DMS114 treated with DMSO at 0.1 percent for 48 hours (cell line): ENCODE data around the gene CTNNA2.

Source experiments
- DNase-seq: peaks from one replicate; lab custom pipeline; 2025; ENCODE audit not compliant: unreplicated experiment; lab: John Stamatoyannopoulos, UW

Gene CTNNA2

DNA sequence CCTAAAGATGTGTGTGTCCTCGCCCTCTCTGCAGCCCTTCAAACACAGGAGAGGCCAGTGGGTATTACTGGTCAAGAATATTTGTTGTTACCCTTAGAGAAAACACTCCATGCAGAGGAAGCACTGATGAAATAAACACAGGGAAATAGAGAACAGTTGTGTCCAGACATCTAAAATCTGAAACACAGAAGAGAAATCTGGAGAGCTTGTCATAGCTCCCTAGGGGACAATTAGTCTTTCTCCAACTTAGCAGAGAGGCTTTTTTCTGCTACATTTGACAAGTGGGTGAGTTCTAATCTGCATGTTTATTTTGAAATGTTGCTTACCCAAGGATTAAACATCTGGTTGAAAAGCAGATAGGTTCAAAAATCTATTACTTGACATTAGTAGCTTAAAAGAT, 190.1 kb downstream of the CTNNA2 start:
- DNase-seq, result no peak

DNA sequence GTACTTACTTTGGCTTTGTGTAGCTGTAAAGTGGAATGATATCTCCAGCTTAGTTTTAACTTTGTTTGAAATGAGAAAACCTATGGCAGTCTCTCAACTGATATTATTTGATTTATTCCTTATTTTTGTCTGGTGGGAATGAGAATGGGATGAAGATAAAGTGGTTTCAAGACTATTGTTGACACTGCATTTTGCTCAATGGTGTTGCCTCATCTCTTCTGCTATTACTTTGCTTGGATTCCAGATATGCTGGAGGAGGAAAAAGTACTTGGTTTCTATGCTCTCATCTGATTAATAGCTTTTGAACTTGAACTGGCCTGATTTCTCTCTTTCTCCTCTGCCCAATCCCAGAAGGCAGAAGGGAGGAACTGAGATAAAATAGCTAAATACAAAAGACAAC, 198.2 kb downstream of the CTNNA2 start:
- DNase-seq, result no peak

DNA sequence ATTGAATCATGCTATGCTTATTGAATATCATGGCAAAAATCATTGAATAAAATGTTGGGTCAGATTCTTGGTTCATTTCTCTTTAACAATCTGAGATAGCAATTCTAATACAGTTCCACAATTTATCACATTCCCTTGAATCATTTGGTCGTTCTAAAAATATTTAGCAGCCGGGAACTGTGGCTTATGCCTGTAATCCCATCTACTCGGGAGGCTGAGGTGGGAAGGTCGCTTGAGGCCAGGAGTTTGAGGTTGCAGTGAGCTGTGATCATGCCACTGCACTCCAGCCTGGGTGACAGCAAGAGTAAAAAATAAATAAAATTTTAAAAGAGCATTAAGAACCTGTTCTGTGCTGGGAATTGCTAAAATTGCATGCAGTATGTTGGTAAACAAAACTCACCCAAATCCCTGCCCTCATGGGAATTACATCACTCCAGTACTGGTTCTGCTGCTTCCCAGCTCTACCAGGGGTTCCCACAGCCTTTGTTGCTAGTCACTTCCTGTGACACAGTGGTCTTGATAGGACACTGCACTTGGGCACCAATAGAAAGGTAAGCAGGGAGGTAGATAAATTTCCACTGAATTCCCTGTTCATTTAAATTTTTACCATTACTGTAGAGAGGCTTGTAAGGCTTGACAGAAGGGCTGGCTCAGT, 200.4 kb downstream of the CTNNA2 start:
- DNase-seq, result no peak

DNA sequence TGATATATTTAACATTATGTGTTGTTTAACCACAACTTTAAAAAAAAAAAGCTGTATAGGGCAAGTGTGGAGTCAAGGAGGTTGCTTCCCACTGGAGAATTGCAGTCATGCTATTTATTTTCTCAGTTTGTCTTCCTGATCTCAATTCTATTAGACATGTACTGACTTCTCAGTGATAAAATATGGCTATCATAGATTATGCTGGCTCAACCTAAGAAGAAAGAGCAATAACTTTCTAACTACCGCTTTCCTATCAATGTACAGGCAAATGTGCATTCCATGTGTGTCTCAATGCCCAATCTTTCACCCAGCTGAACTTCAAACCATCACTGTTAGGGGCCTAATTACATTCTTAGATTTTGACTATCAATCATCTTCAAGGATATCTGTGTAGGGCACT, 201.4 kb downstream of the CTNNA2 start:
- DNase-seq, result no peak

DNA sequence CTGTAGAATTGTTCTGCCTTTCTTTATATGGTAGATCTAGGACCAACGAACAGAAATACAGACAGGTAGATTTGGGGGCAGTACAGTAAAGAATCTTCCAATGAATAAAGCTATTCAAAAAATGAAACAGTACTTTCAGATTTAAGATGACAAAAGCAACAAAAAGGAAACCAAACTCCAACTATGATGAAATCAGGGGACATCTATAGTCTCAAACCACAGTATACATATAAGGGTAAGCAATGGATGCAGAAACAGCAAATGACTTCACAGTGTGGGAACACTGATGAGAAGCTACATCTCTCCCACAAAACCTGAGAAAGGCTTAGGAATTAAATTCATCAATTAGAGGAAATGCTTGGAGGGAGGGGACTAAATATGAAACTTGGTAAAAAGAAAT, 202.5 kb downstream of the CTNNA2 start:
- no peak for DNase-seq

DNA sequence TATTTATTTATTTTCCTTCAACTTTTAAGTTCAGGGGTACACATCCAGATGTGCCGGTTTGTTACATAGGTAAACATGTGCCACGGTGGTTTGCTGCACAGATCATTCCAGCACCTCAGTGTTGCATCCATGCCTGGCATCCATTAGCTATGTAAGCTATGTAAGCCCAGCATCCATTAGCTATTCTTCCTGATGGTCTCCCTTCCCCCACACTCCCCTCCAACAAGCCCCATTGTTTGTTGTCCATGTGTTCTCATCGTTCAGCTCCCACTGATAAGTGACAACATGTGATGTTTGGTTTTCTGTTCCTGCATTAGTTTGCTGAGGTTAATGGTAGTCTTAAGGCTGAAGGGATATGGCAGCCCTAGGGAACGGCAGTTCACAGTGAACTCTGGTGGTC, 203.4 kb downstream of the CTNNA2 start:
- no peak for DNase-seq

DNA sequence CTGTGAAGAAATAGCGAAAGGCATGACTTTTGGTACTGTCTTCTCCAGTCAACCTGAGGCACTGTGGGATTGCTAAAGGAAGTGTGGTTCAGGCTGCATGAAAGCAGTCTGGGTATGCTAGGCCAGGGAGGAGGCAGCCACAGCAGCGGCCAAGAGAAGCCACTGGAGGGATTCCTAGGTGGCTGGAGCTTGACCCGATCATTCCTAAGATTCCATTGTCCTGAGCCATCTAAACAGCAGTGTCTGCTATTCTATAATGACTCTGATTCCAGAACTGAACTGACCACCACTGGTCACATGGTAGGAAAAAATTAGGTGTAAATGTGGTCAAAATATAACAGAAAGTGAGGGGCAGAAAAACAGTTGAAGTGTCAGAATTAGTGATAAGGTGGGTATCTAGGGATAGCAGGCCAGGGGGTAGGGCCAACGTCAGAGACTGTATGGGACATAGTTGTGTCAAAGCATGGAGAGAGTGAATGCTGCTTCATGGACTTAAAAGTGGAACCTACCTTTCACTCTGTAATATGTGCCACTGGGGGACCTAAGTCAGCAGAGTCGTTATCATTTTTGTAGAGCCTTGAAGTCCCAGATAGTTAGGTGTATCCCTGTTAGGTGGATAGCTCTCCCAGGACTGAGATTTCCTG, 204.6 kb downstream of the CTNNA2 start:
- DNase-seq, result no peak

DNA sequence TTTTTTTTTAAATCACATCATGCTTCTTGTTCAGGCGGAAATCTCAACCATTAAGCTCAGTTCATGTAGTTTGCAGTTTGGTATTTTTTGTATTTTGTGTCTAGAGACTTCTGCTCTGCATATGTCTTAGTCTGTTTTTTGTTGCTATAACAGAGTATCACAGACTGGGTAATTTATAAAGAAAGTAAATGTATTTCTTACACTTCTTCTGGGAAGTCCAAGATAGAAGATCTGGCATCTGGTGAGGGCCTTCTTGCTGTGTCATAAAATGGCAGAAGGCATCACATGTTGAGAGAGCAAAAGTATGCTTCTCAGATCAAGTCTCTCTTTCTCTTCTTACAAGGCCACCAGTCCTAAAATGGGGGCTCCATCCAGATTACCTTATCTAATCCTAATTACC, 208.2 kb downstream of the CTNNA2 start:
- DNase-seq, result no peak

DNA sequence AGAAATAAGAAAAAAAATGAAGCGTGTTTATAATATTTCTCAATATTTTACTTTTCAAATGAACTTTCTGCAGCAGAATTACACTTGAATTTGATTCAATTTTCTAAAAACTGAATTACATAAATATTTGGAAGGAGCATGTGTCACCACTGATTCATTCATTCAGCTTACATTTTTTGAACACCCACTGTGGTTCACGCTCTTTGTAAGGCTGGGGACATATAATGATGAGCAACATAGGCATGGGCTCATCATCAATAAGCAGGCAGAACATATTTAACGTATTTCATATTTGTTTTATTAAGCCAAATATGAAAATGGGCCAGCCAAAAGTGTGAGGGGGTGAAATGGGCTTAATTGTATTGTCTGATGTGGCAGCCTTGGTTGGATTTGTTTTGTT, 209.1 kb downstream of the CTNNA2 start:
- no peak for DNase-seq

DNA sequence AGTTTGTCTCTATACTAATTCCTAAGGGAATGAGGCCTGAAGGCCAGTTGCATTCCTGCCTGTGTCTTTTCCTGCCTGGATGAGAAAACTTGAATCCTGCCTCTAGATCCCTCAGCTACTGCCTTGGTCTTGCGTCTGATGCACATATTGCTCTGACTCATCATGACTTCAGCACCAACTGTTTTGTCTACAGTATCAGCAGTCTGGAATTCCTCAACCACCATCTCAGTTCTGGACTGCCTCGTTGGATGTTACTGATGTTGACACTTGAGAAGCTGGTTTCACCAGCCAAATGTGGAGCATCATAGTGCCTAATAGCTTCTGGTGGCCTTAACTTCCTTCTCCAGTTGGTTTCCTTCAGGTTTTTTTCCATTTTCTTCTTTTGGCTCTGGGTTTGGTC, 211.0 kb downstream of the CTNNA2 start:
- no peak for DNase-seq

DNA sequence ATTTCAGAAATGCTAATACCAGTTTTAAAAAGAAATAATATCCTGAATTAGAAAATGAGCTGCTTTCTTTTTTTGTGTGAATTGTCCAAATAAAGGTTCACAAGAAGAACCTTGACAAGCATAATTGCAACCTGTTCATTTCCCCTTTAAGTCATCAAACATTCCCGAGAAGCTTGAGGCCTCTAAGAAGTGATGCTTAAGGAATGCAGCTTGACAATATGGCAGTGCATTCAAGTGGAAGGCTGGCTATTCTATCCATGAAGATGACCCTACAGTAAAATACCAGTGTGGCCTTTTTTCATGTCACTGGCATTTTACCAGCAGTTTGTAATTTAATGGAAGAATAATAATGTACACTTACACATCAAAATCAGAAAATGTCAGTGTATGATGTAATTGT, 216.7 kb downstream of the CTNNA2 start:
- DNase-seq, result no peak

DNA sequence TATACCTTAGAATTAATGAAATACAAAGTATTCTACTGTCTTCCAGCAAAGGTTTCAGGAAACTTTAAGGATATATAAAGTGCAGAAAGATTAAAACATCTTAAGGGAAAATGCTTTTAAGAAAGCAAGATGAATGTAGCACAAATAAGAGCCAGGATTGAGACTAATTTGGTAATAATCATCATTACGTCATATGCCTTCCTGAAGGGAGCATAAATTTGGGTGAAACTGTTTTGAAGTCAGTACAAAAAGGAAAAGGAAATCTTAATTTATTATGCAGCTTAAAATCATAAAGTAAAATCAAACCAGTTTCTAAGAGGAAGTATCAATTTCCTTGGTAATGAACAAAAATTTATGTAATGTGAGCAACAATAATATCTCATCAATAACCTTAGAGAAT, 221.7 kb downstream of the CTNNA2 start:
- DNase-seq, result no peak

DNA sequence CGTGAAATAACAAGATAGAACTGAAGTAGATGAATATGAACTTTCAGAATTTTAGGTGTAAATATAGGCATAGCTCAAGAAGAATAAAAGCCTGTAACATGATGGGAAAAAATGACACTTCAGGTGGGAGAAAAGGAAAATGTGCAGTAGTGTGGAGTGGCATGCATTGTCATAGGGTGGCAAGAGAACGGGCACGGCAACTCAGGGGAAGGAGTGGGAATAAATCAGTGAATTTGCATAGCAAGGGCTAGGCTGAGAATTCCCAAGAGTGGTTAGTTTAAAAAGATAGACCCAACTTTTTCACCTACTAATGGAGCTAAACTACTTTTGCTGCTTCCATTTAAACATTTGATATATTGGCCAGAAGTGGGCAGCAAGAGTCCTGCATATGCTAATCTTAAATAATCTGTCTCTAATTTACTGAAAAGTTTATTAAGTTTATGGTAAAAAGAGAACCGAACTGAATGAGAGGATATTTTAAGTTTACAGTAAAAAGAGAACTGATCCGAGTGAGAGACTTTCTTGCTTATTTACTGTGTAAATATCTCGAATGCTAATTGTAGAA, 228.1 kb downstream of the CTNNA2 start:
- DNase-seq, result no peak

DNA sequence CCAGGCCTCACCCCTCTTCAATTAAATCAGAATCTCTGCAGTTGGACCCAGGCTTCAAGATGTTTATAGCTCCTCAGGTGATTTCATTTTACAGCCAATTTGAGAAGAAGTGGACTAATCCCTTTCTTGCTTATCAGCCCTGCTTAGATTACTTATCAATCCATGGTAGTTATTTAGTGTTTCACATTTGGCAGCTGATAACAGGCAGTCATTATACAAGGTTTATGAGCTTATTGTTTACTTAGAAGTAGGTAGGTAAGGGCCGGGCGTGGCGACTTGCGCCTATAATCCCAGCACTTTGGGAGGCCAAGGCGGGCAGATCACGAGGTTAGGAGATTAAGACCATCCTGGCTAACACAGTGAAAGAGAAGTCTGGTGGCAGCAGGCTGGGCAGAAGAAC, 237.5 kb downstream of the CTNNA2 start:
- no peak for DNase-seq

DNA sequence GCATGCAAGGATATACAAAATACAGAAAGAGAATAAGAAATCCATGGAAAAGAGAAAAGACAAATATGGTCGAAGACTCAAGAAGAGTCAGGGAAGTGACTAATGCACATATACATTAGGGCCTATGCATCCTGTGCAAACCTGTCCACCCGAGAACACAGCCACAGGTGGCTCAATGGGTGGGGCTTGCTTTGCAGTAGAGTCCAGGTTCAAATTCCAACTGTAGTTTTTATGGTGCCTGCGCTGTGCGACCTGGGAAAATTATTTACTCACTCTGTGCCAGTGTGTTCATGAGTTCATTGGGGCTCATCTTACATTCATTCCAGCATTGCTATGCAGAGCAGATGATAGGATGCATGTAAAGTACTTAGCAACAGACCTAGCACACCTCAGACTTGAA, 244.7 kb downstream of the CTNNA2 start:
- no peak for DNase-seq

DNA sequence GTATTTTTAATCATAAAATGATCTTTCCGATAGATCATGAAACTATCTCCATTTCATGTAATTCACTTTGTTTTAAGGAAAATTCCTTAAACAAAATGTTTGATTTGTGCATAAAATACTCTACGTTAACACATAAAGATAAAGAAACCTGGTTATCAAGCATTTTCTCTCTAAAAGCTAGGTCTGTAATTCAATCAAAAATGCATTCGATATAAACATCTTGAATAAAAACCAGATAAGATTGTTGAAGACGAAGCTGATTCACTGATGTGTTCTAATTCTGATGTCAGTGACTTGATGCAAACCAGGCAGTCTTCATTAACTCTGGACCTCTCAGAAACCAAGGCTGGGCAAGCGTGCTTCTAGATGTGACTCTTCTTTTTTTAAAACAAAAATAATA, 245.2 kb downstream of the CTNNA2 start:
- no peak for DNase-seq

DNA sequence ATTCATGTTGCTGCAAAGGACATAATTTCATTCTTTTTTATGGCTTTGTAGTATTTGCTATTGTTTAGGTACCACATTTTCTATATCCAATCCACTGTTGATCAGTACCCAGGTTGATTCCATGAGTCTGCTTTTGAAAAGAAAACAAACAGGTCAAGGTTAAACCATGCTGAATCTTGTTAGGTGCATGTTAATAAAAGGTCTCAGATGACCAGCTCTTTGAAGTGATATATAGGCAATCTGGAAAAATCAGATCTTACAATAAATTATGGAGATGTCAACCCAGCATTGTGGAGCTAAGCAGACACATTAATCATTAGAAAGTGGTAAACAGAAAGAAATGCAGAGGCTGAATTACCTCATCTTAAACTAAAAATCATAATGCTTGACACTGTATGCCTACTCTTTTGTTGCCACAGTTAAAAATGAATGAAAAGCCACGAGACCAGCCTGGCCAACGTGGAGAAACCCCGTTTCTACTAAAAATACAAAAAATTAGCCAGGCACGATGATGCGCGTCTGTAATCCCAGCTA, 246.0 kb downstream of the CTNNA2 start:
- no peak for DNase-seq

DNA sequence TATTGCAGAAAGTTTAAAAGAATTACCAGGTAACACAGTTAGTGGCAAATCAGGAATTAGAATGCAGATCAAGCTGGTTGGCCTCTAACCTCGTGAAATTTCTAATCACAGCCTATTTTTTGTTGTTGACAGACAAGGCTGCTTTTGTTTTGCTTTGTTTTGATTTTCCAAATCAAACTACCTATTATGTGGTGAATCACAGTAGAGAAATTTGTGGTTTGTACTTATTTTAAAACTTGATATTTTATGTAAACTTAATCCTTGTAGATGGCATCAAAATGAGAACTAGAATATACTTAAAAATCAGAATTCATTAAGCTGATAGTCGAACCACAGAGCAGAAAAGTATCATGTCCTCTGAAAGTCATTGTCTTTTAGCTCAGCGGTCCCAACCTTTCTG, 258.1 kb downstream of the CTNNA2 start:
- DNase-seq, result no peak

DNA sequence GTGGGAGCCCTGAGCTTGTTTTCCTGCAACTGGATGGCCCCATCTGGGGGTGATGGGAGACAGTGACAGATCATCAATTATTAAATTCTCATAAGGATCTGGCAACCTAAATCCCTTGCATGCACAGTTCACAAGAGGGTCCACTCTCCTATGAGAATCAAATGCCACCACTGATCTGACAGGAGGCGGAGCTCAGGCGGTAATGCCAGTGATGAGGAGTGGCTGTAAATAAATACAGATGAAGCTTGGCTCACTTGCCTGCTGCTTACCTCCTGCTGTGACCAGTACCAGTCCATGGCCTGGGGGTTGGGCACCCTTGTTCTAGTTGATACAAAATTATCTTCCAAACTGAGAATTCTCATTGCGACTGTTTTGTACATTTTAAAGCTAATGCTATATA, 258.6 kb downstream of the CTNNA2 start:
- no peak for DNase-seq

DNA sequence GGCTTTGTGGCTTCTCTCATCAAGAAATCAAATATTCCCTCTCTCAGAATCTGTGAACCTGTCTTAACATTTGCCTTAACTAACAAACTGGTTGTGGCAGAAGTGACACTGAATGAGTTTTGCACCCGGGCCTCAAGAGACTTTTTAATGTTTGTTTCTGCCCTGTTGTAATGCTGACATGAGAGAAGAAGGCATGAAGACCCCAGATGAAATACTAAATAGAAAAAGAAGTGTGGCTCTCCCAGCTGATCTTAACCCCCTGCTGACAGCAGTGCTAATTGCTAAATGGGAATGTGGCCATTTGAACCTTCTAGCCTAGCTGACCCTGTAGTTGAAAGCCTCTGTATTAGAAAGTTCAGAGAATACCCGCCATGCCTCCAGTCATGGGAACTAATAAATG, 261.2 kb downstream of the CTNNA2 start:
- no peak for DNase-seq

DNA sequence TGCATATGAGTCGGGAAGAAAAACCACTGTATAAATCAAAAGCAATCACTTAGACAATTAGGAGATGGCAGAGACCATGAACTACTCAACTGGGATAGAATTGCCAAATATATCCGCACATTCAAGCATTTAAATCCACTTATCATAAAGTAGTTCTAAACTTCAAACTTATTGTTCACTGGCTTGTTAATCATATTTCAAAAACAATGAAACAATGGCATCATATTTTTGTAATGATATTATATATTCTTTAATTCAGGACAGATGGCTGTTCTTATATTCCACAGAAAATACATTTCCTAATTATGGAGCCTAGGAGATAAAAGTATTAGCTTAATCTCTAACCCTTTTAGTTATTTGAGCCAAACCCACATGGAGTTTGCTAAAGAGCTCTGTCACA, 263.6 kb downstream of the CTNNA2 start:
- DNase-seq, result no peak

DNA sequence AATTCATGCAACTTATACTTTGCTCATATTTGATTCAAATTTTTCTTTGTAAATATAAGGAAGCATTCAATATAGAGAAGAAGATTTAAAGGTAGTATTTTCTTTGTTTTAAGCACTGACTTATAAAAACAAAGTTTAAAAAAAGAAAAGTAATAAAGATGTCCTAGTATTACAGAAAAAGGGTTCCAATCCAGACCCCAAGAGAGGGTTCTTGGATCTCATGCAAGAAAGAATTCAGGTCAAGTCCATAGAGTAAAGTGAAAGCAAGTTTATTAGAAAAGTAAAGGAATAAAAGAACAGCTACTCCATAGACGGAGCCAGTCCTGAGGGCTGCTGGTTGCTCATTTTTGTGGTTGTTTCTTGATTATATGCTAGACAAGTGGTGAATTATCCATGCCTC, 267.9 kb downstream of the CTNNA2 start:
- DNase-seq, result no peak
